Coronary artery (tissue), 2 donors: ENCODE data around the gene SPOPL.
"Not testable (repeated sequence)": the region's sequence is repeated elsewhere in the genome, so short reads cannot be mapped to it uniquely, and the experiment has no call there.

Experiments used
- DNase-seq: peaks from one replicate; pipeline ENCODE4 v3.0.0-alpha.2; 2017; ENCODE audit warnings: low spot score
- H3K27ac ChIP-seq, 2 donors: fragments of 200-600 bp; sonication (generic); one replicate each; pipeline ENCODE4 v1.5.1; 2016 to 2019
- H3K4me3 ChIP-seq: fragments of 200-600 bp; sonication (generic); 2 replicates; pipeline ENCODE4 v1.5.1; 2016; ENCODE audit warnings: mild to moderate bottlenecking, moderate library complexity
- TF ChIP-seq, protein P1 (sequence below): fragments of 200-600 bp; sonication (generic); IDR thresholded peaks from one replicate; pipeline ENCODE4 v1.5.1; 2019; ENCODE audit warnings: antibody characterized with exemption

The SPOPL gene

GRCh38 chr2:138512672-138513071 lies 11.1 kb downstream of the SPOPL start:
- Histone ChIP-seq H3K4me3 (no peak overlapping the region), H3K27ac (no peak overlapping the region)
- no peak for DNase-seq
- TF ChIP-seq, protein P1, sequence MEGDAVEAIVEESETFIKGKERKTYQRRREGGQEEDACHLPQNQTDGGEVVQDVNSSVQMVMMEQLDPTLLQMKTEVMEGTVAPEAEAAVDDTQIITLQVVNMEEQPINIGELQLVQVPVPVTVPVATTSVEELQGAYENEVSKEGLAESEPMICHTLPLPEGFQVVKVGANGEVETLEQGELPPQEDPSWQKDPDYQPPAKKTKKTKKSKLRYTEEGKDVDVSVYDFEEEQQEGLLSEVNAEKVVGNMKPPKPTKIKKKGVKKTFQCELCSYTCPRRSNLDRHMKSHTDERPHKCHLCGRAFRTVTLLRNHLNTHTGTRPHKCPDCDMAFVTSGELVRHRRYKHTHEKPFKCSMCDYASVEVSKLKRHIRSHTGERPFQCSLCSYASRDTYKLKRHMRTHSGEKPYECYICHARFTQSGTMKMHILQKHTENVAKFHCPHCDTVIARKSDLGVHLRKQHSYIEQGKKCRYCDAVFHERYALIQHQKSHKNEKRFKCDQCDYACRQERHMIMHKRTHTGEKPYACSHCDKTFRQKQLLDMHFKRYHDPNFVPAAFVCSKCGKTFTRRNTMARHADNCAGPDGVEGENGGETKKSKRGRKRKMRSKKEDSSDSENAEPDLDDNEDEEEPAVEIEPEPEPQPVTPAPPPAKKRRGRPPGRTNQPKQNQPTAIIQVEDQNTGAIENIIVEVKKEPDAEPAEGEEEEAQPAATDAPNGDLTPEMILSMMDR: no peak

GRCh38 chr2:138514173-138514572 lies 12.6 kb downstream of the SPOPL start:
- Histone ChIP-seq H3K4me3 (no peak overlapping the region), H3K27ac (no peak overlapping the region)
- no peak for DNase-seq
- TF ChIP-seq, protein P1: no peak

DNA sequence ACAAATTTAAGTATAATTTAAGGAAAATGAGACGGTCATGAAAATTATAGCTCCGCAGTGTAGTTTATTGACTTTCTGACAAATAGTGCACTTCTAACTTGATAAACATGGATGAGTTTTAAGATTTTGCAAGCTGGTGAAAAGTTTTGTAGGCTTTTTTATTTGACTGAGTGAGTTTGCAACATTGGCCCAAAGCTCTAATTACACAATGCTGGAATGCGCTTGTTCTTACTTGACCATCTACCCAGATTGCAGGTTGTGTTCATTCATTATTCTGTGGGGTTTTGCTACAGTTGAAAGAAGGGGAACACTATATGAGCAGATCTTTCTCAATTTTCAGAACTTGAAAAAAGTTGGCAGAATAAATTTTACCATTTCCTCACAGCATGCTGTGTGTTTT lies 13.5 kb downstream of the SPOPL start:
- Histone ChIP-seq H3K27ac (no peak overlapping the region), H3K4me3 (no peak overlapping the region)
- TF ChIP-seq, protein P1: no peak
- DNase-seq: no peak

- TF ChIP-seq, protein P1: no peak
- Histone ChIP-seq H3K27ac (no peak overlapping the region), H3K4me3 (no peak overlapping the region)
- DNase-seq: no peak
Observed at GRCh38 chr2:138516030-138516704, 14.6 kb downstream of the SPOPL start.

DNA sequence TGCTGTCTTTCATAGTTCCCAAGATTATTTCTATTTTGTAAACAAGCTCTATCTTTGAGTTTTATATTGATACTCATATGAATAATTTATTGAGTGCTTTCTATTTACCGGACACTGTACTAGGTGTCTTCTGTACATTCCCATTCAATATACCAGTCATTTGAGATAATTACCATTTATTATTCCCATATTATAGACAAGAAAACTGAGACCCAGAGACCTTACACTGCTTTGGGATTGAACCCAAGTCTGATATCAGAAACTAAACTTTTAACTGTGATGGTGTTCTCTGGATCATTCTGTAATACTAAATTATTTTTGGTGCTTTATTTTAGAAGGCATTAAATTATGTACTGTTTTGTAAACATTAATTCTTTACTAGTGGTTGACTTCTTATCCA lies 17.3 kb downstream of the SPOPL start:
- no peak overlapping the region for H3K4me3 ChIP-seq
- TF ChIP-seq, protein P1: no peak
- no peak overlapping the region for H3K27ac ChIP-seq
- no peak for DNase-seq

GRCh38 chr2:138521821-138522220 lies 20.3 kb downstream of the SPOPL start:
- no peak overlapping the region for H3K27ac ChIP-seq
- no peak for DNase-seq
- H3K4me3 ChIP-seq: no peak overlapping the region
- TF ChIP-seq, protein P1: no peak

GRCh38 chr2:138522556-138522955 lies 21.0 kb downstream of the SPOPL start:
- no peak overlapping the region for H3K27ac ChIP-seq
- H3K4me3 ChIP-seq: no peak overlapping the region
- TF ChIP-seq, protein P1: no peak
- DNase-seq: no peak

GRCh38 chr2:138523018-138523672 lies 21.6 kb downstream of the SPOPL start:
- not testable (repeated sequence) for H3K27ac ChIP-seq, DNase-seq, H3K4me3 ChIP-seq

GRCh38 chr2:138523673-138524042 lies 22.1 kb downstream of the SPOPL start:
- not testable (repeated sequence) for H3K27ac ChIP-seq, H3K4me3 ChIP-seq, DNase-seq

DNA sequence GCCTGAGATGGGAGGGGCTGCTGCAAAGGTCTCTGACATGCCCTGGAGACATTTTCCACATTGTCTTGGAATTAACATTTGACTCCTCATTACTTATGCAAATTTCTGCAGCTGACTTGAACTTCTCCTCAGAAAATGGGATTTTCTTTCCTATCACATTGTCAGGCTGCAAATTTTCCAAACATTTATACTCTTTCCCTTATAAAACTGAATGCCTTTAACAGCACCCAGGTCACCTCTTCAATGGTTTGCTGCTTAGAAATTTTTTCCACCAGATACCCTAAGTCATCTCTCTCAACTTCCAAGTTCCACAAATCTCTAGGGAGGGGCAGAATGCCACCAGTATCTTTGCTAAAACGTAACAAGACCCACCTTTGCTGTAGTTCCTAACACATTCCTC lies 22.8 kb downstream of the SPOPL start:
- not testable (repeated sequence) for DNase-seq, H3K27ac ChIP-seq, H3K4me3 ChIP-seq
